Germinal center (tissue), 1 donor: ENCODE results near the gene ANAPC2.

Source experiments
- DNase-seq: peaks from one replicate; pipeline ENCODE4 v3.0.0; 2012; ENCODE audit warnings: mixed read lengths, low spot score

The ANAPC2 gene

GRCh38 chr9:137192859-137193258 lies 4.5 kb upstream of the ANAPC2 start:
- DNase-seq = no peak

- no peak for DNase-seq
Measured at GRCh38 chr9:137192448-137192780, 4.1 kb upstream of the ANAPC2 start.

DNA sequence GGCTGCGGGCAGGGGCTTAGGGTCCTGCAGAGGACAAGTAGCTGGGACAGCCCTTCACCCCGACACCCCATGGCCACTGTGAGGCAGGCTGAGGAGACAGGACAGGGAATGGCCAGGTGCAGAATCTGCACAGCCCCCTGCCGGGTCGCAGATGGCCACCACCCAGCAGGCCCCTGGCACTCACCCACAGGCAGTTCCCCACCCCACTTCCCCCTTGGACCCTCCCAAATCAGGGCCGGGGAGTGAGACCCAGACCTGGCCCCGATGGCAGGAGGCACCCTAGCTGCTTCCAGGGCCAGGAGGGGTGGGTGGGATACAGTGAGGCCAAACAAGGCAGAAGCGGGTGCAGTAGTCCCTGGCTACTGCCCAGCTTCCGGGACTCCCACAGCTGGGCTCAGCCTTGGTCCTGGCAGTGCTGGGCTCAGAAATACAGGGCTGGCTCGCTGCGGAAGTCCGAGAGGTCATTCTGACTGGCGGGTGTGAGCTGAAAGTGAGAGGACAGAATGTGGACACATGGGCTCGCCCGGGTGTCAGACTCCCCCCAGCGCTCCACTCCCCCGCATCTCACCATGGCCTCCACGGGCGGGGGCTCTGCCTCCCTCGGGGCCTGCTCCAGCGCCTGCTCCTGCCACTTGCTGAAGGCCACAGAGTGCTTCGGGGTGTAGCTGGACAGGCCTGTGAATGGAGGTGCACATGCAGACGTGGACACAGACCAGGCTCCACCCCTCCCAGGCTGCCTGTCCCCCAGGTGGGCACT lies 3.5 kb upstream of the ANAPC2 start:
- no peak for DNase-seq

- DNase-seq = no peak
Measured at GRCh38 chr9:137191245-137191644, 2.9 kb upstream of the ANAPC2 start.

- no peak for DNase-seq
Measured at GRCh38 chr9:137190315-137190856, 2.0 kb upstream of the ANAPC2 start.

DNA sequence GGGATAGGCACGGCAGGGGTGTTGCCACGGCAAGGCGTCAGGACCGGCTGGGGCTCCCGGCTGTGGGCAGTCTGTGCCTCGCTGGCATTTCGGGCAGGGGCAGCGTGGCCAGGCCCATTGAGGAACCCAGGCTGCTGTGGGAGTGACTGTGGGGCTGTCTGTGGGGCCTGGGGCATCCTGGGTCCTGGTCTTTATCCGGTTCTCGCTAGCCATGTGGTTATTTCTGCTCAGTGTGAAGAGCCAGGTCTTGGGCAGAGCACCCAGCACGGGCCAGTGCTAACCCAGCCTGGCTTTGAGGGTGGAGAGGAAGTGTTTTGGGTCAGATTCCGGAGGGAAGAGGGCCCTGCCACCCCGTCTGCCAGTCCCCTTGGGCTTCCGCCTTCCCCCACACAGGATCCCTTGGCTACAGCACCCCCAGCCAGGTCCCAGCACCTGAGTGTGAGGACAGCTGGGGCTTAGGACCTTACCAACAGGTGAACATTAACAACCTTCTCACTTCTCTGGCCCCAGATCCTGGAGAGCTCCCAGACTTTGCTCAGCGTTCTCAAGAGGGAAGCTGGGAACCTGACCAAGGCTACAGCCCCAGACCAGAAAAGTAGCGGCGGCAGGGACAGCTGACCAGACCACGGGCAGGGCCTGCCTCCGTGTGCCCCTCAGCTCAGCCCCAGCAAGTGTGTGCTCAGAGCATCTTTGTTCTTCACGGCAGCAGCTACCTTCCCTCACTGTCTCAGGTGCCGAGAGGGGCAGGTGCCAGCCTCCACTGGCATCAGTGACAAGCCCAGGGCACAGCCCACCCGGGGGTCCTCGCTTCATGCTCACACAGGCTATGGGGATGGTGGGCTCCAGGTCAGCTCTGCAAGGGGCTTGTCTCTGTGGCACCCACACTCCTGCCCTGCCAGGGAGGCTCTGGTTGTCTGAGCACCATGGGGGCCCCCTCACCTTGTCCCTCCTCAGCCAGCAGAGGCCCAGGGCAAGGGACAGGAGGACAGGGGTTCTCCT lies 1.2 kb upstream of the ANAPC2 start:
- no peak for DNase-seq

DNA sequence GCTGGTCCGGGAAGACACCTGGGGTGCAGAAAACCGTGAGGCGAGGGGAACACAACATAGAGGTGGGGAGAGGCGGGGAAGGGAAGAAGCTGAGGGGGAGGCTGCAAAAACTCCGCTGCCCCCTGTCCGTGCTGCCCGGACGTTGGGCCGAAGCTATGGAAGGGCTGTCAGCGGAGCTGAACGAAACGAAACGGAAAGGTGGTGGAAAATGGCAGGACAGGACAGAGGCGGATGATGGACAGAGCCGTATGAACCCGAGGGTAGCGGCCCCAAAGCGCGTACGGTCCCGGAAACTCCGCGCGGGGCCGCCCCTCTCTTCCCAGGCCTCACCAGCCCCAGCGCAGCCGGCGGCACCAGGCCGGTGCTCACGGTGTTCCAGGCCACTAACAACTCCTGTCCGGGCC lies 272 bp downstream of the ANAPC2 start:
- no peak for DNase-seq

- no peak for DNase-seq
Measured at GRCh38 chr9:137187386-137187785, 974 bp downstream of the ANAPC2 start.

DNA sequence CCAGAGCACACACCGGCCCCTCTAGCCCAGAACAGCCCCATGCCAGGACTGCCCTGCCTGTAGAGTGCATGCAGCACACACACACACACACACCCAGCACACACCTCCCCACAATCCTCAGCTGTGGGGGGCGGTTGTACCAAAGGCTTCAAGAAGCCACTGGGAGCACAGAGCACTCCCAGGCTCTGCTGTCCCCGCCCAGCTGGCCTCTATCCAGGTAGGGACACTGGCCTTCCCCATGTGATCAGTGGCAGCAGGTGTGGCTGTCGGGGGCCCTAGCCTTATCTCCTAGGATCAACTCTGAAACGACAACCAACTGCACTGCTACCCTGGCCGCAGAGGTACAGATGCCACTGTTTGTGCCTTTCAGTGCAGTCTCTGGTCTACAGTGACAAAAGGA lies 2.0 kb downstream of the ANAPC2 start:
- DNase-seq = no peak

- DNase-seq = no peak
Measured at GRCh38 chr9:137185921-137186320, 2.4 kb downstream of the ANAPC2 start.

- DNase-seq = no peak
Measured at GRCh38 chr9:137184881-137185660, 3.3 kb downstream of the ANAPC2 start.

GRCh38 chr9:137183980-137184595 lies 4.3 kb downstream of the ANAPC2 start:
- DNase-seq = no peak

DNA sequence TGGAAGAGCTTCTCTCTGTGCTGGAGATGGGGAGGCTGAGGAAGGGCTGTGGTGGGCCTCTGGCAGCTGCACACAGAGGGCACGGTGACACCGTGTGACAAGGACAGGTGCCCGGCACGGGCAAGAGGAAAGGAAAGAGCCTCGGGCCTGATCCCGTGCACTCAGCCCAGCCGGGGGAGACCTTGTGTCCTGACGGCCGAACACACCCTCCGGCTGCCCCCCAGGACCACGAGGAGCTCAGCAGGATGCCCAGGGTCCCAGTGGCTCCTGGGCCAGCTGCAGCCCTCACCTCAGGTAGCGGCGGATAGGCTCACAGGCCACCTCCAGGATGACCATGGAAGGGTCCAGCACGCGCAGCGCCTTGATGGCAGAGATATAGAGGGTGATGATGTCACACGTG lies 5.5 kb downstream of the ANAPC2 start:
- no peak for DNase-seq

DNA sequence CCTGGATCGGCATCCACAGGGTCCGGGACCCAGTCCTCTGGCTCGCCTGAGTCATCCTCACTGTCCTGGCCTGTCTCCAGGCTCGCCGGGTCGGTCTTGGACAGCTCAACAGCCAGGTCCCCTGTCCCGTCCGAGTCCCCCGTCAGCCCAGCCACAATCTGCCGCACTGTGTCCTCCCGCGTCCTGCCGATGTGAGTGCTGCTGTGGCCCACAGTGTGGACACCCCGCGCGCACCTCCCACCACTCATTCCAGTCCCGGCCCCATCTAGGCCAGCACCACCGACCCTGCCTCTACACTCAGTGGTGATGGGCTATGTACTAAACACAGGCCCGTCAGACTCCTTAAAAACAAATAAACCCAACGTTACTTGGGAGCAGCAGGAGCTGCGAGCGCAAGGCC lies 6.7 kb downstream of the ANAPC2 start:
- DNase-seq = no peak

- no peak for DNase-seq
Measured at GRCh38 chr9:137180491-137180890, 7.9 kb downstream of the ANAPC2 start.

GRCh38 chr9:137179761-137180160 lies 8.6 kb downstream of the ANAPC2 start:
- no peak for DNase-seq

DNA sequence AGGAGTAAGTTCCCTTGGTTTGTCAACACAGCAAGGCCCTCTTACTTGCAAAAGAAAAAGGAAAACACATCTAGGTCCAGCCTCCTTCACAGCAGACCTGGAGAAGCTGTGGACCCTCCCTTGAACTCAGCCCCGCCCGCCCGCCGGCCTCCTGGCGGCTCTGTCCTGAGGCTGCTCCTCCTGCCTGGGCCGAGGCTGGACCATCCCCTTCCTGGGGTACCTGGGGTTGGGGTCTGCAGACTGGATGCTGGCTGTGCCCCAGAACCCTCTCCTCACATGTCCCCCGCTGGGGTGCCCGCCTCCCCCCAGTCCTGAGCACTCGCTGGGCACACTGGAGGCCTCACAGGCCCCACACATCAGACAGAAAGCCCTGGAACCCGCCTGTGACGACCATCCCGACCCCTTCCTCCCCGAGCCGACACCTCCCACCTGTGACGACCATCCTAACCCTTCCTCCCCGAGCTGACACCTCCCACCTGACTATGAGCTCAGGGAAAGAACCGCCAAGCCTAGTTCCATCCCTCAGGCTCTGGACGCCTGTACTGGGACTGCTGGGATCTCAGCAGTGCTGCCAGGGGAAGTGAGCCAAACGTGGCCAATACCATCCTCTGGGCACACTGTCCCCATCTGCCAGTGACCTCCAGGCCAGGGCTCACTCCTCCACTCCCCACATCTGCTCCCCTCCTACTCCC lies 9.3 kb downstream of the ANAPC2 start:
- DNase-seq = no peak

- no peak for DNase-seq
Measured at GRCh38 chr9:137178201-137178938, 10.0 kb downstream of the ANAPC2 start.

DNA sequence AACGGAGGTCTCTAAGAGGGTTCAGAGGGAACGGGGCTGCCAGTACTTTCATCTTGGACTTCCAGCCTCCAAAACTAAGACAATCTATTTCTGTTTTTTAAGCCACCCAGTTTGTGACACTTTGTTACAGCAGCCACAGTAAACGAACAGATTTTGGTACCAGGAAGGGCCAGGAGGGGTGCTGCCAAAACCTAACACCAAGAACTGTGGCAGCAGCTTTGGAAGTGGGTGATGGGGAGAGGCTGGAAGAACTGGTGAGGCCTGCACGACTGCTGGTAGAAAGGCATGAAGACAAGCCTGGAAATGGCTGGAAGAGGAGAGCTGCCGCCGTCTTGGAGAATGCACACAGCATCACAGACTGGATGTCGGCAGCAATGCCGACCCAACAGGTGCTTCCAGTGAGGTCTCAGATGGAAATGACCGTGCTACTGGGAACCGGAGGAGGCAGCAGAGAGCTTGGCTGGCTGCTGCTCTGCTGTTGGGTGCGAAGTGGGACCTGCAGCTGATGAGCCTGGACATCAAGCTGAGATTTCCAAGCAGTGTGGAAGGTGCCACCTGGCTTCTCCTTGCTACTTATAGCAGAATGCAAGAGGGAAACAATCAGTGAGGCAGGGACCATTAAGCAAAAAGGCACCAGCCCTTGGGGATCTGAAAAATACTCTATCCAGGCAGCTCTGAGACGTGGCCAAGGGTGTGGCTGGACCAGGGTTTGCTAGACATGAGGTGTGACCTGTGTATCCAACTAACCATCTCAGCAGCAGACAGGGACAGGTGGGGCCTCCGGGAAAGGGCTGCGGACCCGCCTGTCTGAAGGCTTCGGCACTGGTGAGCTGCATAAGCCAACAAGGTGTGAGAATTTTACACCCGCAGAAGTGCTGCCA lies 11.8 kb downstream of the ANAPC2 start:
- DNase-seq = peak; percentile 56
